Stimulated activated CD4-positive, alpha-beta T cell treated with anti-CD3 and anti-CD28 coated beads, Interleukin-1b, Interleukin-23, amount 100 ng/mL, for 24 hours (primary cell): ENCODE data around the gene SLC9C1.
"Not testable (repeated sequence)": the region's sequence is repeated elsewhere in the genome, so short reads cannot be mapped to it uniquely, and the experiment has no call there.

Experiments
- DNase-seq, 4 experiments: peaks; one replicate each; pipeline ENCODE4 v3.0.0-alpha.2; 2020; ENCODE audit warnings: low read depth in 4 of 4, low spot score in 1 of 4

SLC9C1 gene

GRCh38 chr3:112199622-112200316 is 94.2 kb downstream of the SLC9C1 start:
- DNase-seq: no peak

DNA sequence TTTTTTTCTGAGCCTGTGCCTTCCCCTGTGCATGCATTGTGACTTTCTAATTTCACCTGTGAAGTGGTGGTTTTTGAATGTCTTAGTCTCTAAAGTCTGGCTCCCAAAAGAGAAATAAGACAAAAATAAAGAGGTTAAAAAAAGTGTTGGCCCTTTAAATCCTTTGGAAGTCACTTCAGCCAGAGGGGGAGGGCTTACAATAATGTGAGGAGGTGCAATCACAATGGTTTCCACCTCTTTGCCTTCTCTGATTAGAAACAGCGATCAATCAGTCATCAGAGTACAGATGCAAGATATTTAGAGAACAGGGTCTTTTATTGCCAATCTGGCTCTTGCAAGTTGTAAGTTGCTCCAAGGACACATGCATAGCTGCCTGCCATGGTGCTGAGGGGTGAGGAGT is 96.9 kb downstream of the SLC9C1 start:
- no peak for DNase-seq

GRCh38 chr3:112187300-112187699 is 106.7 kb downstream of the SLC9C1 start:
- no peak for DNase-seq

DNA sequence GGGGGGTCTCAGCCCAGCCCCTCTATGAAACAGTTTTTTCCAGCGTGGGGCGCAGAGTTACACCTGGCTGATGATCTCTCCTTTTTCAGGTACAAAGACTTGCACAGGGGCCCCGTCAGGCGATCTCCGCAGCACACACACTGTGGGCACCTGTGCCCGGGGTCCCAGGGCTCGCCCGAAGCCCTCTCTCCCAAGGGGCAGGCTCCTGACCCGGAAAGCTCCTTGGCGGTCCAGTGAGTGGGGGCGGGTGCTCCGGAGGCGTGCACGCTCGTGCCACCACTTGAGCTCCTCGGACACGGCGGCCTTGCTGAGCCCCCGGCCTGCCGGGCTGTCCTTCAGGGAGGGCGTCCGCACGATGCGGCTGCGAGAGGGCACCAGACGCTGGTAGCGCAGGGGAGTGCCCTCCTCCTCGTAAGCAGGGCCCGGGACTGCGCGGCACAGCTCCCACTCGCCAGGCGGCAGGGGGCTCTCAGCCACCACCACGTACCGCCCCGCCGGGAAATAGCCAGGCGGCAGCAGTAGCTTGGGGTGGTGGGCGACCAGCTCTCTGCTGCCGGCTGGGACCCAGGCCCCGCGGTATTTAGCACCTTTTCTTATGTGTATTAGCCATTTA is 108.5 kb downstream of the SLC9C1 start:
- not testable (repeated sequence) for DNase-seq

- no peak for DNase-seq
Observed at GRCh38 chr3:112175646-112176045, 118.4 kb downstream of the SLC9C1 start.

GRCh38 chr3:112175037-112175436 is 119.0 kb downstream of the SLC9C1 start:
- DNase-seq: no peak

DNA sequence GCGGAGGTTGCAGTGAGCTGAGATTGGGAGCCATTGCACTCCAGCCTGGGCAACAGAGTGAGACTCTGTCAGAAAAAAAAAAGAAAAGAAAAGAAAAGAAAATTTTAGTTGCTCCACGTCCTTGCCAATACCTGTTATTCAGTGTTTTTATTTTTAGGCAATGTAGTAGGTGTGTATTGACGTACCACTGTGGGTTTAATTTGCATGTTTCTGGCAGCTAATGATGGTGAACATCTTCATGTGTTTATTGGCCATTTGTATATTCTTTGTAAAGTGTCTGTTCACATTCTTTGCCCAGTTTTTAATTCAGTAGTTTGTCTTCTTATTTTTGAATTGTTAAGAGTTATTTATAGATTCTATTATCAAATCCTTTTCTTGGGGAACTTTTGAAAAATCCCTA is 122.9 kb downstream of the SLC9C1 start:
- no peak for DNase-seq

- DNase-seq: no peak
Observed at GRCh38 chr3:112170046-112170445, 124.0 kb downstream of the SLC9C1 start.

- DNase-seq: no peak
Observed at GRCh38 chr3:112167758-112168157, 126.3 kb downstream of the SLC9C1 start.

DNA sequence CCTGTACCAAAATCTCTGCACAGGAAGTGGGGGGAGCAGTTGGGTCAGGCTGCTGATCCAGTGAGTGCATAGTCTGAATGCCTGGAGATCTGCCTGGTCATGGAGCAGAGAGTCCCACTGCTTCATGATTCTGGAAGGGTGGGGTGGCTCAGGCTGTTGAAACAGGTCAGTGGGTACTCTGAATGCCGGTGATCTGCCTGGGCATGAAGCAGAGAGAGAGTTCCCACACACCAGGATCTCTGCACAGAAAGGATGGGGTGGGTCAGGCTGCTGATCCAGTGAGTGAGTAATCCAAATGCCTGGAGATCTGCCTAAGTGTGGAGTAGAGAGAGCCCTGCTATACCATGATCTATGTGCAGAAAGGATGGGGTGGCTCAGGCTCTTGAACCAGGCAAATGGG is 144.9 kb downstream of the SLC9C1 start:
- no peak for DNase-seq

- no peak for DNase-seq
Observed at GRCh38 chr3:112143689-112144088, 150.3 kb downstream of the SLC9C1 start.

GRCh38 chr3:112143251-112143650 is 150.8 kb downstream of the SLC9C1 start:
- no peak for DNase-seq

- DNase-seq: no peak
Observed at GRCh38 chr3:112141293-112141692, 152.7 kb downstream of the SLC9C1 start.

DNA sequence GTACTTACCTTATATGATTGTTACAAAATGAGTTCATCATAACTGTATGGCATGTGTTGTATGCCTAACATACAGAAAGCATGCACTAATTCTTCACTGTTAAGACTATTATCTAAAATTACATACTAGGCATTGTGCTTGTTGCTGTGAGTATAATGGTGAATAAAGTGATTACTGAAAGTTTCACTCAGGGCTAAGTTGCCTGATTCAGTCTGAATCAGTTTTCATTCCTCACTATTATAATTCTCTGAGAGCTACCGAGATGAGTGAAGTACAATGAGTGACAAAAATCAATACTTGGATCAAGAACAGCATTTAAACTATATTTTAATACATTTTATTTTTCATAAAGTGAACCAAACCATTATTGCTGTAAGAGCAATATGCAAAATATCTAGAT is 153.4 kb downstream of the SLC9C1 start:
- no peak for DNase-seq

- DNase-seq: no peak
Observed at GRCh38 chr3:112138219-112138969, 155.6 kb downstream of the SLC9C1 start.

GRCh38 chr3:112137781-112138180 is 156.2 kb downstream of the SLC9C1 start:
- DNase-seq: no peak

DNA sequence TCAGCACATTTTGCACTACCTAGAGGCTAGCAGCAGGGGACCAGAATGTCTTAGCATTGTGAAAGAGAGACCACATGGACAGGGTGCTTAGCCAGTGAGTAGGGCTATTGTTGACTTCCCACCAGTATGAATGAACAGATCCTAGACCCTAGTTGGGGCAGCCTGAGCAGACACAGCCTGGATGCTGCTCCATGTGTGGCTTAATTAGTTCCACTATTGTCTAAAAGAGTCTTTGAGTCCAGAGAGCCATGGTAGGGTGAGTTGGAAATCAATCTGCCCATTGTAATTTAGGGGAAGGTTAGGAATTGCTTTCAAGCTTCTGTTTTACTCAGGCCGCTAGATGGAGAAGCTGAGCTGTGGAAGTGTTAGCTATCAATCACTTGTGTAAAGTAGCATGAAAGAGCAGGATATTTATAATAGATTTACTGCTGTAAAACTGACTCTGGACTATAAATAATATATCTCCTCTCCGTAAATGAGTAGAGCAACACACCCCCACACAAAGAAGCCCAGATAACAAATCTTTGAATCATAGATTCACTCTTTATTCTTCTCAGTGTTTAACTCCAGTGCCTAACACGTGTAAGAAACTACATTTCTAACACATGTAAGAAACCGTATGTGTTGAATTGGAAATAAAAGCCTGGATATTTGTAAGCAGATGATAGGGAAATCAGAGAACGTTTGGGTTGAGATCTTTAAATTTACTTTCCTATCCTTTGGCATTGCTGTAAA is 156.9 kb downstream of the SLC9C1 start:
- no peak for DNase-seq

- no peak for DNase-seq
Observed at GRCh38 chr3:112136046-112136445, 158.0 kb downstream of the SLC9C1 start.

DNA sequence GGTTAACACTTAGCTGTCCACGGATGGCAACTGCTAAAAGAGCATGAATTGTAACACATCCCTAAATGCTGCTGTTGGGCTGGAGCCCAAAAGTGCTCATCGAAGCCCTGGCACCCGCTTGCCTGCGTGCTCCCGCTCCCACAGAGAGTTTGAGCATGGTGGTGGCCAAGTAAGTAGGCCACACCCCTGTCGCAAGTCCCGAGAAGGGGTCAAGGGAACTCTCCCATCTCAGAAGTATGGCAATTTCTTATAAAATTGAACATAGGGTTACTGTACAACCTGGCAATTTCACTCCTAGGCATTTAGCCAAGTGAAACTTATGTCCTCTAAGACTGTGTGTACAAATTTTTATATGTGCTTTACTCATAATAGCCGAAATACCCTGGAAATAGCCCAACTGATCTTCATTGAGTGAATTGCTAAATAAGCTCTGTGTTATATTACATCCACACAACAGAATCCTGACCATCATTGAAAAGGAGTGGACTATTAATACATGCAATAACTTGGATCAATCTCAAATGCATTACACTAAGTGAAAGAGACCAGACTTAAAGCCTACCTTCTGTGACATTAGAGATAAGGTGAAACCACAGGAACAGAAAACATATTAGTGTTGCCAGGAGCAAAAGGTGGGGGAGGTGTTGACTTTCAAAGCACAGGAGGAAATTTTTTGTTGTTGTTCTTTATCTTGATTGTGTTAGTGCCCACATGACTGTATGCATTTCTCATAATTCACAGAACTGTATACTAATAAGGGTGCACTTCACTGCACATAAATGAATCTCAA is 159.5 kb downstream of the SLC9C1 start:
- DNase-seq: no peak

- no peak for DNase-seq
Observed at GRCh38 chr3:112133626-112134334, 160.2 kb downstream of the SLC9C1 start.
